C4-2B (cell line): Measurements from ENCODE around the gene FAM111B.
A peak's percentile ranks its signal among the peaks of the same experiment; 100 is the strongest.
"Not testable (repeated sequence)": the region's sequence is repeated elsewhere in the genome, so short reads cannot be mapped to it uniquely, and the experiment has no call there.

Experiments used
- CTCF ChIP-seq: fragments of 450-650 bp; conservative IDR thresholded peaks from 2 replicates; pipeline ENCODE4 v1.5.1; 2017; ENCODE audit warnings: mild to moderate bottlenecking
- ZFX ChIP-seq: fragments of 450-650 bp; IDR thresholded peaks from 2 replicates; pipeline ENCODE4 v1.6.1; 2017

- TF ChIP-seq CTCF = peak; percentile 92
- TF ChIP-seq ZFX = not testable (repeated sequence)
These were observed 48.7 kb upstream of the FAM111B start for GRCh38 chr11:59058120-59059033.
